PC-9 (cell line): Measurements from ENCODE around the gene CNNM2.

Experiments
- CTCF ChIP-seq: fragments of 200-600 bp; sonication (generic); conservative IDR thresholded peaks from 2 replicates; pipeline ENCODE4 v1.6.1; 2017; ENCODE audit warnings: mixed run types, antibody characterized with exemption, mild to moderate bottlenecking, moderate library complexity
- EZH2 ChIP-seq: fragments of 200-600 bp; sonication (generic); IDR thresholded peaks from 2 replicates; pipeline ENCODE4 v1.8.0; 2017; ENCODE audit warnings: antibody characterized with exemption, low read depth

- no peak for TF ChIP-seq CTCF
- TF ChIP-seq EZH2: no peak
Observed at GRCh38 chr10:103127241-103127640, 209.1 kb downstream of the CNNM2 start.
